Sciatic nerve (tissue), 2 donors: ENCODE measurements around the gene CTXN1. TPM values are rescaled to one million over a fixed set of nuclear protein-coding genes. Genes with fewer than 3 reads are reported as not detected.
A peak's percentile ranks its signal among the peaks of the same experiment; 100 is the strongest.
"Not testable (repeated sequence)": the region's sequence is repeated elsewhere in the genome, so short reads cannot be mapped to it uniquely, and the experiment has no call there.

Source experiments
- ATAC-seq: fragments of 200-7000 bp; cut with Tn5 transposase; one replicate; pipeline ENCODE4 v1.9.1; 2020; ENCODE audit warnings: mild to moderate bottlenecking, moderate library complexity
- DNase-seq: peaks from one replicate; pipeline ENCODE4 v3.0.0-alpha.2; 2020; ENCODE audit warnings: low spot score
- intact Hi-C: fragments of 100-400 bp; cut with DNase I; formaldehyde crosslinking; loops from one replicate; pipeline ENCODE4 v1.14.2; 2022
- total RNA-seq: library from RNA; stranded (reverse); fragmentation: NEBNext Ultra II Directional; extraction: Animal tissue kit (Norgen Biotek cat#: 25700); gene quantifications from one replicate; pipeline ENCODE4 v1.2.1, GENCODE V29; 2021
- donor health status: DM: no; HTN: no; CAD: no.
- donor health status: DM: no; HTN: no; CAD: no.

The CTXN1 gene
- 1.5 TPM for total RNA-seq

GRCh38 chr19:7926021-7926726 is at the start of gene CTXN1:
TSS of gene CTXN1 (minus strand) at chr19:7926135. CDS start at chr19:7925538, 597 bp downstream.
- DNase-seq (peak; percentile 87), ATAC-seq (peak; percentile 25)
- intact Hi-C loops, result no loop called here

DNA sequence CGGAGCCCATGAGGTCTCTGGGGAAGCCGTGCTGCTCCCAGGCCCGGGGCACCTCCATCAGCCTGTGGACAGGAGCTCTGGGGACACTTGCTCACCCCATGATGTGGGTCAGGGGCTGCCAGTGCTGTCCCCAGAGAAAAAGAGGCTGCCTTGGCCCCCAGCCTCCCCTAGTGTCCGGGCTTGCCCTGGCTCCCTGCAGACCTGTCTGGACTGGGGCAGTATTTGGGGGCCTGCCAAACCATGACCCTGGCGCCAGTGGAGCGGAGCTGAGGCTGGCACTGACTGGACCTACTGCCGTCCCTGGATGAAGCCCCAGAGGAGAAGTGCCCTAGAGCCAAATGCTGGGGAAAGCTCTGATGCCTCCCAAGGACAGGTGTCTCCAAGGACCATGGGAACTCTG is 49.1 kb upstream of the CTXN1 start:
- ATAC-seq (no peak), DNase-seq (no peak)
- intact Hi-C loops, result no loop called here

GRCh38 chr19:7973883-7974282 is 47.9 kb upstream of the CTXN1 start:
- no peak for DNase-seq
- no peak for ATAC-seq
- intact Hi-C loops, result no loop called here

DNA sequence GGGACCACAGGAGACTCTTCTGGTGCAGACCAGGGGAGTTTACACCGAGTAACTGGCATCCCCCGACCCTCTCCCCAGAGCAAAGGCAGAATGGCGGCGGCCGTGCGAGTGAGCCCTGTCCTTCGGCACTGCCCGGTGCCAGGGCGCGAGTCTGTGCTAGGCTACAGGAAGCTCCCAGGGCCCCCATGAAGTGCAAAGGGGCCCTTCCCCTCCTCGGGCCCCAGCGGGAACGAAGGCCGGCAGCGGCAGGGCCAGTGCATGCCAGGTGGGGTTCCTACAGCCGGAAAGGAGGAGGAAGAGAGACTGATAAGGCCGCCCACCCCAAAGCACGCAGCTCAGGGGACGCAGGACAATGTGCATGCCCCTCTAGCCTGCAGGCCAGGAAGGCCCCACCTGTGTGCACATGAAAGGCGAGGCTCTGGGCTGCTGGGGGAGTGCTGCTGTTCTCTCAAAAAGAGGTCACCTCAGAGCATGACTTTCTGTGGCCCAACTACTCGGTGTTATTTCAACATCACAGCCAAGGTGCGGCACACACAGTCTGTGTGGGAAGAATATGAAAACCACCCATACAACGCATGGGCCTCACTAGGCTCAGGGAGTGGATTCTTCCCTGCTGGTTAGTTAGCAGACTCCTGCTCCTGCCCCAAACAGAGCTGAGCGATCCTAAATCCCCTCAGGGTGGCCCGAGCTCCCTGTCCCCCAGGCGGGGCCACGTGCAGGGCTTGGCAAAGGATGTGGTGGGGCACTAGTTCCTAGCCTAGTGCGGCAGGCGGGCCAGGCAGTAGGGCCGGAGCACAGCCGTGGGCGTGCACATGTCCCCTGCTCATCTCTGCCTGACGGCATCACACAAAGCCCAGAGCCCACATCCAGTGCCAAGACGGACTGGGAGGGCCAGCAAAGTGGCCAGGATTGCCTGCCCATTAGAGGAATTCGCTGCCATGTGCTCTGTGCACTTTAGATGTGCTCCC is 45.9 kb upstream of the CTXN1 start:
- intact Hi-C loops, result no loop called here
- ATAC-seq, result no peak

DNA sequence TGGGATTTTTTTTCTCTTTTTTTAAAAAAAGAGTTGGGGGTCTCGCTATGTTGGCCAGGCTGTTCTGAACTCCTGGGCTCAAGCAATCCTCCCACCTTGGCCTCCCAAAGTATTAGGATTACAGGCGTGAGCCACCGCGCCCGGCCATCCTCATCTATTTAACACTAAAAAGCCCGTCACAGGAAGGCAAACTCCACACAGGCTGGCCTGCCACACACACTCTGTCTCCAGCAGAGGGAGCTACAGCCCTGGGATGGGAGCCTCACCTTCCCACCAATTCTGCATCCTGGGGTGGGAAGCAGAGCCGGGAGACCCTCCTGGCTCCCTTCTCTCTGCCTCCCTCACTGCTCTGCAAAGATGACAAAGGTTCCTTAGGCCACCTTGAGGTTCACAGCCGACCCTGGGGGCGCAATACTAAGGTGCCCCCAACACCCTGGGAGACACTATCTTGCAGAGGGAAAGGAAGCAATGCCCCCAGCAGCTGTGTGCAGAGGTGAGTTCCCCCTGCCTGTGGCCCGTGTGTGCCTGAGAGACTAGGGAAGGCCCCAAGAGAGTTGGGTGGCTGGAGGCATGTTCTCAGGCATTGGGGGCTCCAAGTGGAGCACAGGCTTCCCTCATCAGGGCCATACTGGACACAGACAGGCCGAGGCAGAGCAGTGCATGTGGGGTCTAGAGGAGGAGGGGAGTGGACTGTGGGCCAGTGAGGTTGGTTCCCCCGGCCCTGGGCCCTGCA is 44.9 kb upstream of the CTXN1 start:
- DNase-seq (no peak), ATAC-seq (no peak)
- intact Hi-C loops, result no loop called here

More for the DNA sequence above, 45.9 kb upstream of the CTXN1 start:
- DNase-seq, result no peak

GRCh38 chr19:7969555-7969939 is 43.6 kb upstream of the CTXN1 start:
- intact Hi-C loops, result no loop called here
- DNase-seq (no peak), ATAC-seq (no peak)

DNA sequence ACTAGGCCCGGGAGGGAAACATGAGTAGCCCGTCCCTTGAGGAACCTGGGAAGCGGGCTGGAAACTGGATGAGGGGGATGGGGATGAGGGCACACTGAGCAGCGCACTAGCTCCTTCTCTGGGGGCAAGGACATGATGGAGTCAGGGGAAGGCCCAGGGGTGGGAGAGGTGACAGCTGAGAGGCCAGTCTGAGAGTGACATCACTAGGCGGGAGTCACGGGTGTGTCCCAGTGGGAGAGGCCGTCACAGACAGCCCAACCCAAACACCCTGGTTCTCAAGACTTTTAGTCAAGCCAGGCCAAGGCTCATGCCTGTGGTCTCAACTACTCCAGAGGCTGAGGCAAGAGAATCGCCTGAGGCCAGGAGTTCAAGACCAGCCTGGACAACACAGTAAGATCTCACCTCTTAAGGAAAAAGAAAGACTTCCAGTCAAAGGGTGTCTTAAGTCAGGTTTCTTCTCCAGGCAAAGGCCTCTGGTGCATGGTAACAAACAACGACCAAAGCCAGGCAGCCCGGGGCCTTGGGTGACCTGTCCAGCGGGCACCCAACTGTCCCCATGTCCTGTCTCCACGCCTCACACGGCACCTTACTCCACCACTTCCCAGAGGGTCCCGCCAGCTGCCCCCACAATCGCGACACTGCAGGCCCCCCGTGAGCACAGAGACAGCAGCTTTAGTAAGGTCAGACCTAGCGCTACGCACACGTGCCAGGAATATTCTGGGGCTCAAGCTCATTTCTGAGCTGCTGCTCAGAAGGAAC is 43.0 kb upstream of the CTXN1 start:
- intact Hi-C loops, result no loop called here
- DNase-seq, result no peak
- ATAC-seq, result peak; percentile 43

GRCh38 chr19:7968008-7968795 is 42.3 kb upstream of the CTXN1 start:
- DNase-seq (no peak), ATAC-seq (peak; percentile 27)
- intact Hi-C loops, result no loop called here

- ATAC-seq, result no peak
- intact Hi-C loops, result no loop called here
- no peak for DNase-seq
Measured at GRCh38 chr19:7965921-7966665, 40.2 kb upstream of the CTXN1 start.

DNA sequence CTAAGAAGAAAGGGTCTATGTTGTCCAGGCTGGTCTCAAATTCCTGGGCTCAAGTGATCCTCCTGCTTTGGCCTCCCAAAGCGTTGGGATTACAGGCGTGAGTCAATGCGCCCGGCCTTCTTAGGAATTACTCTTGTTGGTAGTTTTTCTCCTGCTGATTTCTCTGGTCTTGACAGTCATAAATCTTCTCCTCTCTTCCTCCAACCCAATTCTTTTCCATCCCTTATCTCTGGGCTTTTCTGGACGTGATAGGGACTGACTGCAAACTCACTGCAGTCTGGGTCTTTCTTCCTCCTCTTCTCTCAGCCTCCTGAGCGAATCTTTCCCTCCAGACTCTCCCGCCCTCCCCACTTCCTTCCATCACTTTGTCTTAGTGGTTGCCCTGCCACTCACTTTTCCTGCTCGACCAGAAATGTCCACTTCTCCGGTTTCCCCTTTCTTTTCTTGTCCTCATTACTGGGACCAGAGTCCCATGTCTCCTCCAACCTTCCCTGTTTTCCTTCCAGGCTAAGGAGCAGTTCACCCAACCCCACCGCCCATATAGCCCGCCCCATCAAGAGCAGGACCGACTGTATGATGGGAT is 39.4 kb upstream of the CTXN1 start:
- DNase-seq (no peak), ATAC-seq (no peak)
- intact Hi-C loops, result no loop called here

DNA sequence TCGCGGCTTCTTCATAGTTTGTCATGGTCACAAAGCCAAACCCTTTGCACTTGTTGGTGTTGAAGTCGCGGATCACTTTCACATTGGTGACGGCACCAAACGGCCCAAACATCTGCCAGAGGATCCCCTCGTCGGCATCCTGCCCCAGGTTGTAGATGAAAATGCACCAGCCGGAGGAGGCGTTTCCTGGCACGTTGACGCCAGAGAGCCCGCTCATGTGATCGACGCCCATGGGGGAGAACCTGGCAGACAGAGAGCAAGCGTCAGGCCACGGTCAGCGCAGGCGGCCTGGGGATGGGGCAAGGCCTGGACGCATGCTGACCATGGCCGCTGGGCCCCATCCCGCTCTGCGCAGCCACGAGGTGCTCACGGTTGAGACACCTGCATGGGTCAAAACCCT is 37.6 kb upstream of the CTXN1 start:
- no peak for ATAC-seq
- no peak for DNase-seq
- intact Hi-C loops, result no loop called here

- intact Hi-C loops, result no loop called here
- DNase-seq (no peak), ATAC-seq (no peak)
Measured at GRCh38 chr19:7962644-7963268, 36.8 kb upstream of the CTXN1 start.

GRCh38 chr19:7961920-7962626 is 36.1 kb upstream of the CTXN1 start:
- intact Hi-C loops, result no loop called here
- DNase-seq (no peak), ATAC-seq (no peak)

GRCh38 chr19:7961082-7961481 is 35.1 kb upstream of the CTXN1 start:
- ATAC-seq, intact Hi-C loops: not testable (repeated sequence)

DNA sequence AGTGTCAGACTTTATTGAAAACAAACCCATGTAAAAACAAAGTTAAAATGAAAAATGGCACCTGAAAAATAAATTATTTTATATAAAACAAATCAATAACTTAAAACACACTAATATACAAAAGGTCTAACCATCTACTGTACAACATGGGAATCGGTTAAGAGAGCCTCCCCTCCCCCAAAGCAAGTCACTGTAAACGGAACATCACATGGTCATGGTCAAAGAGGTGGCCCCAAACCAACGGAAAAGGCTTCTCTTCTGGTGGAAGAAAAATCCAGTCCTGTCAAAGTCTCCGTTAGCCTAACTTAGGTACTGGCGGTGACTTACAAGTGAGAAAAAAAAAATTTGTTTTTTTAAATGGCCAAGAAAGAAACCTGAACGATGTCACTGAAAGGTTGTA is 33.3 kb upstream of the CTXN1 start:
- intact Hi-C loops, result loop anchor here (10.0 kb wide), 1 partner anchor 296 kb away; no protein-coding TSS in a partner anchor

More at GRCh38 chr19:7961082-7961481, 35.1 kb upstream of the CTXN1 start:
- not testable (repeated sequence) for DNase-seq

GRCh38 chr19:7955696-7956095 is 29.8 kb upstream of the CTXN1 start:
- intact Hi-C loops, result loop anchor here (10.0 kb wide), 1 partner anchor 299 kb away; no protein-coding TSS in a partner anchor
- DNase-seq, result no peak
- no peak for ATAC-seq

More for the DNA sequence above, 33.3 kb upstream of the CTXN1 start:
- DNase-seq (no peak), ATAC-seq (no peak)
